Neural cell (in vitro differentiated cells): ENCODE data around the gene PDCD1LG2.

ENCODE experiments used
- EP300 ChIP-seq: fragments of 450-650 bp; conservative IDR thresholded peaks from 2 replicates; pipeline ENCODE4 v1.6.1; 2014; ENCODE audit warnings: antibody characterized with exemption, mild to moderate bottlenecking, moderate library complexity; ENCODE audit not compliant: poor library complexity, severe bottlenecking
- TAF1 ChIP-seq: IDR thresholded peaks from 2 replicates; pipeline ENCODE4 v1.6.1; 2012; ENCODE audit warnings: low read depth
- TF ChIP-seq, protein P1 (sequence below): fragments of 450-650 bp; IDR thresholded peaks from 2 replicates; pipeline ENCODE4 v1.5.1; 2014; ENCODE audit warnings: antibody characterized with exemption, mild to moderate bottlenecking, moderate library complexity; ENCODE audit not compliant: poor library complexity, severe bottlenecking

DNA sequence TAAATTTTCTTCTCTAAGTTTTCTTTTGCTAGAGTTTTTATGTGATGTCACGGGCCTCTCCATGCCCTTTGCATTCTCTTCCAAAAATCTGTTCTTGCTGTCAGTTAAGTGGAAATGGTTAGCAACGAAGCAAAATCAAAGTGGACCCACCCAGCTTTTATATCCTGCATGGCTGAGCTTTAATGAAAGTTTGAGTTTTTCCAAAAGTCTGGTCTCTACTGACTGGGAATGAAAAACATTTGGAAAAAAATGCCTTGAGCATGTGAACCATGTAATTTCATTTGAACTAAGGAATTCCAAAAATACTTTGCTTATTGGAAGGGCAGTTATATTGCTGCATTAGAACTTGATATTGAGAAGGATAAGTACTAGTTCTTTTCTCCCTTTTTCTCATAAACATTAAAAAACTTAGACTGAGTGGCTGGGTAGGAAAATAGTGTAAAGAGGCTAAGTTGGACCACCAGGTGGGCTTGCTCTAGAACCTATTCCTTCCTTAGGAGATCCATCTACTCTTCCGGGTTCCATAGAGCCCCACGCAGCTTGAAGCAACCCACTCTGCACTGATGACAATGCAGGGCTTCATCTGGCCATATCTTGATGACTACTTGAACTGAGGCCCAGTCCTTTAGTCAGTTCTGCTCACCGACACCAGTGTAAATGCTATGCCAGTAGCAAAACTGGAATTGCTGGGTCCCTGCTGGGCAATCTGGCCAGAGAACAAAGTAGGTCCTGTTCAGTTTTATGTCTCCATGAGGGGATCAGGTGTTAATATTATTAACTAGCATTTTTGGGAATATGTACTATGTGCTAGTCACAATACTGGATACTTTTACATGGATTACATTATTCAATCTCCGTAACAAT is 101.2 kb downstream of the PDCD1LG2 start:
- no peak for TF ChIP-seq TAF1
- TF ChIP-seq, protein P1, sequence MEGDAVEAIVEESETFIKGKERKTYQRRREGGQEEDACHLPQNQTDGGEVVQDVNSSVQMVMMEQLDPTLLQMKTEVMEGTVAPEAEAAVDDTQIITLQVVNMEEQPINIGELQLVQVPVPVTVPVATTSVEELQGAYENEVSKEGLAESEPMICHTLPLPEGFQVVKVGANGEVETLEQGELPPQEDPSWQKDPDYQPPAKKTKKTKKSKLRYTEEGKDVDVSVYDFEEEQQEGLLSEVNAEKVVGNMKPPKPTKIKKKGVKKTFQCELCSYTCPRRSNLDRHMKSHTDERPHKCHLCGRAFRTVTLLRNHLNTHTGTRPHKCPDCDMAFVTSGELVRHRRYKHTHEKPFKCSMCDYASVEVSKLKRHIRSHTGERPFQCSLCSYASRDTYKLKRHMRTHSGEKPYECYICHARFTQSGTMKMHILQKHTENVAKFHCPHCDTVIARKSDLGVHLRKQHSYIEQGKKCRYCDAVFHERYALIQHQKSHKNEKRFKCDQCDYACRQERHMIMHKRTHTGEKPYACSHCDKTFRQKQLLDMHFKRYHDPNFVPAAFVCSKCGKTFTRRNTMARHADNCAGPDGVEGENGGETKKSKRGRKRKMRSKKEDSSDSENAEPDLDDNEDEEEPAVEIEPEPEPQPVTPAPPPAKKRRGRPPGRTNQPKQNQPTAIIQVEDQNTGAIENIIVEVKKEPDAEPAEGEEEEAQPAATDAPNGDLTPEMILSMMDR: no peak
- TF ChIP-seq EP300: no peak
